CD4-positive, alpha-beta T cell treated with Interleukin-15 for 1 hour (primary cell): ENCODE results near the gene DGCR6.
A peak's percentile ranks its signal among the peaks of the same experiment; 100 is the strongest.
"Not testable (repeated sequence)": the region's sequence is repeated elsewhere in the genome, so short reads cannot be mapped to it uniquely, and the experiment has no call there.

Experiments used
- DNase-seq: peaks from one replicate; pipeline ENCODE4 v3.0.0-alpha.2; 2020

DGCR6 gene

DNA sequence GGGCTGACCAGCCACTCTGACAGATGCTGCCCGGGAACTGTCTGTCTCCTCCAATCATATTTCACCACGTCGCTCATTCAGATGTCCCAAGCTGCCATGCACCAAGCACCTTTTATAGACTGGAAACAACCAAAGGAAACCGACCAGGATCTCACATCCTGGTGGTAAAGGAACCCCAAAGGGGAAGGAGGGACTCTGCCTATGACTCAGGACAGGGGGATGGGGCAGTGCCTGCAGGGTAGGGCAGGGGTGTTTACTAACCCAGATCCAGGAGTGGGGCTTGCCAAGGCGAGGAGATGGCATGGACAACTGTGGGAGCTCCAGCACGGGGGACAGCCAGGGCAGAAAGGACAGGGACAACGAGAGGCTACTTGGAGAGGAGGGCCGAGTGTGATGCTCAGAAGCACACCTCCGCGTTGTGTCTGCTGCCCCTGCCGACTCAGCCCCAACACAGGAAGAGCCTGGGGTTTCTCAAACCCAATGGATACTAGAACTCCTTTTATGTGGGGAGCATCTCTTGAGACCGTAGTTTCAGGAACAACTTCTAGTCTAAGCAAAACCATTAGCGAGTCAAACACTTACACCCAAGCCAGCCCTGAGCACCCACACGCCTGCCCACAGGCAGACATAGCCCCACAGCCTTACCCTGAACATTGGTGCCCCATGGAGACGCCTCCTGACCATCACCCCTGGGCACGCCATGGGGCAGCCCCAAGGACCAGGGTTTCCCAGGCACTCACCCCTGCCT, 26.0 kb downstream of the DGCR6 start:
- DNase-seq: no peak

DNA sequence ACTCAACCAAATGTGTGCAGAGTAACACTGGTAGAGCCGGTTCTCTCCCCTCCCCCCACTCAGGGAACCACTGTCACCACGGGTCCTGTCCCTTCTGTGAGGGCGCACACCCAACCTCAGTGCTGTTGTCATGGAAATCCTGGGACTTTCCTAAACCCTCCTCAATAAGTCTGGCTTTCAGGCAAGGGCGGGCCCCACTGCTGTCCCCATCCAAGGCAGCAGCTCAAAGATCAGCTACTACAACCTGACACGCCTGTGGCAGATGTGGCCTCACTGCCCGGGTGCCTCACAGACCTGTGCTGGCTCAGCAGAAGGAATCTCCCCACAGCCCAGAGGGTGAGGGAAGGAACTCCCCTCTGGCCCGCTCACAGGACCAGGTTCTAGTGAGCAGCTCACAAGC, 27.8 kb downstream of the DGCR6 start:
- no peak for DNase-seq

GRCh38 chr22:18934688-18935087, 28.6 kb downstream of the DGCR6 start:
- DNase-seq: not testable (repeated sequence)

DNA sequence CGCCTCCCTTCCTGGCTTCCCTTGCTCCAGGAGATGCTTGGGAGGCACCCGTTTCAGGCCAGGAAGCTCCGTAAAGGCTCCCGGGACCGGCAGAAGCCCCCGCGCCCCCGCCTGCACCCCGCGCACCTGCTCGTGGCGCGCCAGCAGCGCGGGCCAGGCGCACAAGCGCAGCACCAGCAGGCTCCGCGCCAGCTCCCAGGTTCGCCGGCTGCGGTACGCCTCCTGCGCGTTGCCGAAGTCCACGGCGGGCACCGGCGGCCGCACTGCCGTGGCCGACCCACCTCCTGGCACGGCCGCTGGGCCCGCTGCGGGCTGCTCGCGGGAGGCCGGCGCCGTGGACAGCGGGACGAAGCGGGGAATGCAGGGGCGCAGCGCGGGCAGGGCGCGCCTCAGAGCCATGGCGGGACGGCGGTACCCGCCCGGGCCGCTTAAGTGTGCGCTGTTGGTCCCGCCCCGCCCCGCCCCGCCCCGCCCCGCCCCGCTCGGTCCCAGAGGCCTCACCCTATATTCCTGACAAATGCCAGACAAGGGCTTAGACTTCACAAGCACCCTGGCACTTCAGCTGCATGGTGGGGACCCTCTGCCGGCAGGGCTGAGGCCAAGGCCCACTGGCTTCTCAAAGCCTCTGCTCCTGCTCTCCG, 29.9 kb downstream of the DGCR6 start, which contains the start of gene PRODH:
TSS of gene PRODH (minus strand) at position 405 of the 641 bp plus-strand sequence. CDS start at position 399, 6 bp downstream.
- DNase-seq: no peak

- DNase-seq: not testable (repeated sequence)
Measured at GRCh38 chr22:18938691-18939090, 32.6 kb downstream of the DGCR6 start.

GRCh38 chr22:18947105-18947504, 41.0 kb downstream of the DGCR6 start:
- DNase-seq: not testable (repeated sequence)

DNA sequence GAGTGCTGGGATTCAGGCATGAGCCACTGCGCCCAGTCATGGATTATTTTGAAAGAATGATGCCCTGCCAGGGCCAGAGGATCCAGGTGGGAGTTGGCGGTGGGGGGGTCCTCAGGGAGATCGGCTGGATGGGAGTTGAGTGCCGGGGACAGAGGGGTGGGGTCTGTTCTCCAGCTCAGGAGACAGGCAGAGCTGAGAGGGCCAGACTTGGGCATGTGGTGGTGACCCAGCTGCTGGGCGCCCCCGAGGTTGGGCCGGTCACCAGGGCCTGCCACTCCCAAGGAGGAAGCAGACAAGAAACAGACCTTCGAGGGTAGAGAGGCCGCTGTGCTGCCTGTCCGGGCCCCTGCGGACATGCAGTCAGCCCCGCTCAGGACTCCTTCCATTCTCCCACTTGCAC, 41.8 kb downstream of the DGCR6 start:
- DNase-seq: no peak

- no peak for DNase-seq
Measured at GRCh38 chr22:18950141-18950540, 44.0 kb downstream of the DGCR6 start.

- no peak for DNase-seq
Measured at GRCh38 chr22:18952022-18952421, 45.9 kb downstream of the DGCR6 start.

GRCh38 chr22:18953128-18953527, 47.0 kb downstream of the DGCR6 start:
- DNase-seq: not testable (repeated sequence)

GRCh38 chr22:18954303-18954989, 48.3 kb downstream of the DGCR6 start:
- peak; percentile 45 for DNase-seq

DNA sequence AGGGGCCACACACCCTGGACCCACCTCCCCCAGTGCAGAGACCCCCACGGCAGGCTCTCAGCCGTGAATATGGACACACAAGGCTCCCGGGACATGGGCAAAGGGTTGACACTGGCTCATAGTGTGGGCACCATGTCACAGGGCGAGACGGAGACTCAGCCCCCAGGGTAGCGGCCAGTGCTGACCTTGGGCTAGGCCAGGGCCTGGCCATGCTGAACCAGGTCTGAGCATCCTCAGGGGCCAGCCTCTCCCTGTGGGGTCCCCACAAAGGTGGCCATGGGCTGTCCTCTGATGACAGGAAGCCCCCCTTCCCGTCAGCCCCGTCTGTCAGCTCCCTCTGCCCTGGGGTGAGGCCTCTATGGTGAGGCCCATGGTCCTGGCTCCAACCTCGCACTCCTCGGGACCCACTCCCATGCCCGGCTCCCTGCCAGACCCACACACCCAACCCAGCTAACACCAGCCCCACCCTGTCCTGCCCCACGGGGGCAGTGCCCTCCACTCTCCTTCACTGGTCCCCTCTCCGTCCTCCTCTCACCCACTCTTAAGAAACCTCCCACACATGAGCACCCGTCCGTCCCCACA, 49.0 kb downstream of the DGCR6 start:
- DNase-seq: no peak

DNA sequence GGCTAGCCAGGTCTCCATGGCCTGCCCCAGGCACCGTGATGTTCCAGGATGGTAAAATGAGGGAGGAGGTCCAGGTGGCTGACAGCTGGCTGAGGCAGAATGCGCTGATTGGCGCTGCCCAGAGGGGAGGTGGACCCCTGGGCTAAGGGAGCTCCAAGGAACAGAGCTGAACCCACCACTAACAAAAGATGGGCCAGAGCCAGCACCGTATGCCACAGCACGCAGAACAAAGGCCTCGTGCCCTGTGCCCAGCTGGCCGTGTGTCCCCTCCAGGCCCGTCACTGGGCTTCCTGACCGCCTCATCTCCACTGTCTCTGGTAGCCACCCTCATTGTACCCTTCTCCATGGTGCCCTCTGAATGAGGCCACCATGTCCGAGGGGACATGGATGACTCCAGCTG, 49.6 kb downstream of the DGCR6 start:
- DNase-seq: no peak

DNA sequence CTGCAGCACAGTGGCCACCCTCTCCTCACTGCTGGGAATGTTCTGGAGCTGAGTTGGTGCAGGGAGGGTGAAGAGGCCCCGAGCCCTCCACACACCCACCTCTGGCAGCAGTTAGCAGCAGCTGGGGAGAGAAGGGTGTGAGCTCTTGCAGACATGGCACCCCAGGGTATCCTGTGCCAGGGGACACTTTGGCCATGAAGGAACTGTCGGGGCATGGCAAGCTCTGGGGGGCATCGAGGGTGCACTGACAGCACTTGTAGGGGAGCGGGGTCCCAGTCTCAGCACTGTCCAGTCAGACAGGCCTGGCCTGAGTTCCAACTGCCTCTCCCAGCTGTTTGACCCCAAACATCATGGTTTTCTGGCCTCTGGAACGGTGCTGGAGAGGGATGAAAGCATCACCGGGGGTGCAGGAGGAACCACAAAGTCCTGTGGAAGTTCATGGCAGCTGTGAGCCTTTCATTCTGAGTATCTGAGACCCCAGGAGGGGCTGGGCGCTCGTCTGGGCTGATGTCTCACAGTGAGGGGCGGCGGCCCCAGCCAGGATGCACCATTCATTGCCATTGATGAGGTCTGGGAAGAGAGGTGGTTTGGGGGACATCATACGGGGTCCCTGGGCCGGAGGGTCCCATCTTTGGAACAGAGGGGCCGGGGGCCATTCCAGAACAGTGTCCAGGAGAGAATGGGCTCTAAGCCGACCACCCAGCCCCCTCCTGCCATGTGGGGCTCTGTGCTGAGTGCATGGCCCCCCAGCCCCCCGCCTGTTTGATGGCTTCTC, 50.2 kb downstream of the DGCR6 start:
- not testable (repeated sequence) for DNase-seq

- DNase-seq: not testable (repeated sequence)
Measured at GRCh38 chr22:18956956-18957355, 50.8 kb downstream of the DGCR6 start.

GRCh38 chr22:18957621-18958320, 51.7 kb downstream of the DGCR6 start:
- DNase-seq: not testable (repeated sequence)

GRCh38 chr22:18958321-18958705, 52.2 kb downstream of the DGCR6 start:
- not testable (repeated sequence) for DNase-seq

DNA sequence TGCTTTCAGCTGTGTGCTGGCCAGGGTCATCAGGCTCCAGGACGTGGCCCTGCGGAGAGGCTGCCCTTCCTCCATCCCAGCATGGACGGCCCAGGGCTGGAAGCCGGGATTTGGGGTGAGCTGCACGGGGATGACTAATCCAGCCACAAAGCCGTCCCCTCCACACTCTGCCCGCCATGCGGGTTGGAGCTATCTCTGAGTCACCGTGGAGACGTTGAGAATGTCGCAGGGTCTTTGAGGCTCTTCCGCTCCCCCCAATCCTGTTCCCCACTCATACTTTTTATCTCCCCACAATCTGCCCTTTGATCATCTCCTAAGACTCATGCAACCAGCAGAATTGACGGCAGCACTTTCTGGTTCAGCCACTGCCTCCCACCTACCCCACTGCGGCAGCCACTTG, 52.6 kb downstream of the DGCR6 start:
- not testable (repeated sequence) for DNase-seq

- DNase-seq: not testable (repeated sequence)
Measured at GRCh38 chr22:18959266-18959665, 53.1 kb downstream of the DGCR6 start.

DNA sequence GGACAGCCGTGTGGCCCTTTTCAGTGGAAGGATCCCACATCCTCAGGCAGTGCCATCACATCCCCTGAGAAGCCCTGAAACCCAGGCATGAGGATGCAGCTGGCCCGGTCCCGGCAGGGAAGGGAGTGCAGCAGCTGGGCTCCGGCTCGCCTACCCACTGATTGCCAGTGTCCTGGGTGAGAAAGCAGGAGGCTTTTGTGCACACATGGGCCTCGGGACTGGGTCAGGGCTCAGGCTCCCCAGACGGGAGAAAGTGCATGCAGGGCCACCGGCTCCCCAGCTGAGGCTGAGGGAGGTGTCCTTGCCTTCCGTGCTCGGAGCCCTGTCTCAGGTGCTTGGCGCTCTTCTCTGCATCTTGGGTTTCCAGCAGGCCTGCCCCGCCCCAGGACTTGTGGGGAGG, 53.6 kb downstream of the DGCR6 start:
- DNase-seq: not testable (repeated sequence)

GRCh38 chr22:18960166-18960820, 54.2 kb downstream of the DGCR6 start:
- not testable (repeated sequence) for DNase-seq
